IPS-18c (cell line): ENCODE measurements around the gene ANKS1B.
"Not testable (repeated sequence)": the region's sequence is repeated elsewhere in the genome, so short reads cannot be mapped to it uniquely, and the experiment has no call there.

Source experiments
- H3K4me3 ChIP-seq: 2 replicates; pipeline ENCODE4 v1.7.0; 2013; ENCODE audit warnings: low read depth, mild to moderate bottlenecking, low read length, moderate library complexity; ENCODE audit not compliant: insufficient read depth
- H3K9me3 ChIP-seq: one replicate; pipeline ENCODE4 v1.6.1; 2013; ENCODE audit warnings: mild to moderate bottlenecking, low read length, moderate library complexity; ENCODE audit not compliant: control insufficient read depth, insufficient read depth

Gene ANKS1B

DNA sequence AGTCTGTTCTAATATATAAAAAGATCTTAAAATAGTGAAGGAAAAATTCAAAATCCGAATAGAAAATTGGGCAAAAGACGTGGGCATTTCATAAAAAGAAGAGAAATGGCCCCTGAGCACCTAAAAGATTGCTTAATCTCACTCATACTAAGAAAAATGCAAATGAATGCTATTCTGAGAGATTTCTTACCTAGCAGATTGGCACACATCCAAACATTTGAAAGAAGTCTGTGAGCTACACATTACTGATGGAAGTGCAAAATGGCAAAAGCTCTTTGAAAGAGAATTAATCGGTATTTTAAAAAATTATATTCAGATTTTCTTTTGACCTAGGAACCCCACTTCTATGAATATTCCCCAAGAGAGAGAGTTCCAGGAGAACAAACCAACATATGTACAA, 617.6 kb downstream of the ANKS1B start:
- Histone ChIP-seq H3K9me3 (no peaks in the 10 kb centered on the region), H3K4me3 (no peak overlapping the region)

DNA sequence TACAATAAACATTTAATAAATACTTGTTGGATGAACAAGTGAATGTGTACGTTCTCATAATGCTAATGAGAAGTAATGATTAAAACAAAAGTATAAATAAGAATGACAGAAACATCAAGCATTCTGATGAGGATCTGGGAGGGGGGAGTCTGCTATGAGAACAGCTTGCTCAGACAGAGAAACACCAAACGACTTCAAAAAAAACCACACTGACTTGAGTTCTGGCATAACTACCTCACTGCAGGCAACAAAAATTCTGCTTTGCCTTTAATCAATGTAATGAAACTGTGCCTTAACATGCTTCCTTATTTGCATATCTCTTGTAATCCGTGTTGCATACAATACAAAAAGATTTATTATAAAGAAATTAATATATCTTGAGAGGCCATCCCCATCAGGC, 632.5 kb downstream of the ANKS1B start:
- no peak overlapping the region for H3K4me3 ChIP-seq
- no peaks in the 10 kb centered on the region for H3K9me3 ChIP-seq

DNA sequence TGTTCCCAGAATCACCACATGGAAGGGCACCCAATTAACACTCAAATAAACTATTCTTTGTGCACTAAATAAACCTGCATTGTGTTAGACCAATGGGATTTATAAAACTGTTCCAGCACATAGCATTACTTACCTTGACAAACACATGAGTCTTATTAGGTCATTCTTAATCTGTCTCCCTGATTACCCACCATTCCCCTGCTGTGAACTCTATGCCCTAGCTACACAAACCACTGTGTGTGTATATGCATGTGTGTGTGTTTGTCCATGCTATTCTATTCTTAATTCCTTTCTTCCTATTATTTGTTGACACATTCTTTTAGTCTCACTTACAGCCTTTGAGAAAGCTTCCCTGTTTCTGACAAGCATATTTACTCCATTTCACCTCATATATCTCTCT, 640.8 kb downstream of the ANKS1B start:
- no peak overlapping the region for H3K4me3 ChIP-seq
- H3K9me3 ChIP-seq = no peaks in the 10 kb centered on the region

DNA sequence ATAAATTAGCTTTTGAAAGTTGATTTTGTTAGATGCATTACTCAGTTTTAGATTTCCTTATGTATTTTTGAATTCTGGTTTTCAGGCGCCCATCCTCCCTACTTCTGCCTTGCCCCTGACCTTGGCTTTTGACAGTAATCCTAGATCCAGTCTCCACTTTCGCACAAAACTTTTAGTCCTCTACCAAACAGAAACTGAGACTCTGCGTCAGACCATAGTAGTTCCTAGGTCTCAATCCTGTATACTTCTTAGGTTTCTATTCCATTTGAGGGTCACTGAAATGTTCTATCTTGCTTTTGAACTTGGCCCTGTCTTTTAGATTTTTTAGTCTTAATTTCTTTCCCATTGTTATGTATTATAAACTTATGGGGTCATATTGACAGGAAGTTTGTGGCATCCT, 645.1 kb downstream of the ANKS1B start:
- no peak overlapping the region for H3K4me3 ChIP-seq

DNA sequence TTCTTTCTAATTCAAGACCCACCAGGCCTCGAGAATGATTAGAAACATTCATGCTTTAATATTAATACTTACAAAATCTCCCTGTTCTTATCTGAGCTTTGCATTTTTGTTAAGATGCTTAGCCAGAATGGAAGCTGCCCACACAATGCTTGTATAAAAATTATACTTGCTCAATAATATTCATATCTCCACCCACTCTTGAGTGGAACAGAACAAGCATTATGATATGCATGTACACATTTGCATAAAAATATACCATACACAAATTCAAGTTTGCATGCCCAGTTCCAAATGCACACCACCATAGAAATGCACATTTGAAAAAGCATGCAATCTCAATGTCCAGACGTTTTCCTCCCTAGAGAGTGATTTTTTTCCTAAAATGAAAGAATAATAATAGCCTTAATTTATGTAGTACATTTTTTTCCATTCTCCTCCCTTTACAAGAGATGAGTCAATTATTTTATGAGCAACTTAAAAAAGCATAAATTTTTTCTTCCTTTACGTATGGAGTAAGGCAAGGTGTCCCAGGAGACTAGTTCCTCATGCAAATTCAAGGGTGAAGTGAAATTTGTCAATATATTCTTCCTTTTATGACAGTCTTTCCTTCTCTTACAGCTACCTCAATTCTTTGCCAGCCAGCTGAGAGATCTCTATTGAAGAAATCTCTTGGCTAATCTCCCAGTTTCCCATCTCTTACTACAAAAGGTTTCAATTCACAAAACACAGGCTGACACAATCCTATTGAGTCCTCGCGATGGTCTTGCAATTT, 650.3 kb downstream of the ANKS1B start:
- H3K4me3 ChIP-seq = no peak overlapping the region
- no peaks in the 10 kb centered on the region for H3K9me3 ChIP-seq

More for the DNA sequence above, 645.1 kb downstream of the ANKS1B start:
- H3K9me3 ChIP-seq = no peaks in the 10 kb centered on the region

DNA sequence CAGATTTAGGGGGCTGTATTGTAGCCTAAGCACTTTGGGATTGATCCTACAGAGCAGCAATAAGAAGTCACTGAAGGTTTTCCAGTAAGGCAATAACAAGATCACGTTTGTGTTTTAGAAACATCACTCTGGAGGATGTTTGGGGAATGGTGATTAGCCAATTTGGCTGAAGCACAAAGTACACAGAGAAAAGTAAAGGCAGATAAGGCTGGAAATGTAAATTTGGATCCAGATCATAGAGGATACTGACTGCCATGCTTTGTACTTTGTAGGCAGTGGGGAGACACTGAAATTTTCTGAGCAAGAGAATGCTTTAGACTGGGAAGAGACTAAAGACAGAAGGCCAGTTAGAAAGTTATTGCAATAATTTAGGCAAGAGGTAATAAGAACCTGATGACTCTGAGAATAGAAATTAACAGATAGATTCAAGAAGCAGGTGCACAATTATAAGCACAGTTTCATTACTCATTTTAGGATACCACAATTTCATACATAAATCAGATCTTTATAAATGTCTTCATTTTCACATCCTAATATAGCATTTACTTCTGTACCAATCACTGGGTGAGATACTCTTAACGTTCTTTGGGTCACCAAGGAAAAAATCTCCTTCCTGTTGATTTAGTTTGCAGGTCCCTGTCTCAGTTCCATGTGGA, 651.7 kb downstream of the ANKS1B start:
- no peak overlapping the region for H3K4me3 ChIP-seq

DNA sequence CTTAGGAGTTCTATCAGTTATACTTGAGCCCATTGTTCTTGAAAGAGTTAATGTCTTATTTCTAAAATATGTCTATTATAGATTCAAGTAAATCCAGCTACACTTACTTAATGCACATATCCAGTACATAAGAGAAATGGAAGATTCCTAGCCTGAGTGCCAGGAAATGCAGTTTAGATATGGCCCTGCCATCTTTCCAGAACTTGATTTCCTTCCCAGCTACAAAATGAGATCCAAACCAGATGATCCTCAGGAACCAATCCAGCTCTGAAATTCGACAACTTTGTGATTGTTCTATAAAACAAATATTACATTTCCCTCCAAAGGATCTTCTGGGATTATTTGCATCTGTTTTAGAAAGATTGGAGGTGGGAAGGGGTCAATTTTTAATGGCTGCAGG, 654.5 kb downstream of the ANKS1B start:
- Histone ChIP-seq H3K9me3 (no peaks in the 10 kb centered on the region), H3K4me3 (no peak overlapping the region)

More for the DNA sequence above, 651.7 kb downstream of the ANKS1B start:
- H3K9me3 ChIP-seq = no peaks in the 10 kb centered on the region

DNA sequence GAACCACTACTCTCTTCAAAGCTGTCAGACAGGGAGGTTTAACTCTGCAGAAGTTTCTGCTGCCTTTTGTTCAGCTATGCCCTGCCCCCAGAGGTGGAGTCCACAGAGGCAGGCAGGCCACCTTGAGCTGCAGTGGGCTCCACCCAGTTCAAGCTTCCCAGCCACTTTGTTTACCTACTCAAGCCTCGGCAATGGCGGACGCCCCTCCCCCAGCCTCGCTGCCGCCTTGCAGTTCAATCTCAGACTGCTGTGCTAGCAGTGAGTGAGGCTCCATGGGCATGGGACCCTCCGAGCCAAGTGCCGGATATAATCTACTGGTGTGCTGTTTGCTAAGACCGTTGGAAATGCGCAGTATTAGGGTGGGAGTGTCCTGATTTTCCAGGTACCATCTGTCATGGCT, 663.5 kb downstream of the ANKS1B start:
- not testable (repeated sequence) for H3K9me3 ChIP-seq, H3K4me3 ChIP-seq

DNA sequence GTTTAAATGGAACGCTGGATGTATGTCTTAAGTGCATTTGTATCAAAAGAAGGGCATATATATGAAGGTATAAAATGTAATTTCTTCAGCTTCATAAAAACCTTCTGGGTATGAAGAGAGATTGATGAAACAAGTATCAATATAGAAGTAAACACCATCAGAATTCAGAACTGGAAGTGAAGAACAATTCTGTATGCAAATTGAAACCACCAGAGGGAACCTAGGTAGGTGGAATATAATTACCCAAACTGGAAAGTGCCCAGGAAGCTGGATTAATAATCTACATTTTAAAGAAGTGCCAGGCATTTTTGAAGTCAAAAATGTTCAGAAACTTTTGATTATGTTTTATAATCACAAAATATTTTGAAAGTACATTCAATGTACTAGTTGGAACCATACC, 673.4 kb downstream of the ANKS1B start:
- no peaks in the 10 kb centered on the region for H3K9me3 ChIP-seq
- no peak overlapping the region for H3K4me3 ChIP-seq

DNA sequence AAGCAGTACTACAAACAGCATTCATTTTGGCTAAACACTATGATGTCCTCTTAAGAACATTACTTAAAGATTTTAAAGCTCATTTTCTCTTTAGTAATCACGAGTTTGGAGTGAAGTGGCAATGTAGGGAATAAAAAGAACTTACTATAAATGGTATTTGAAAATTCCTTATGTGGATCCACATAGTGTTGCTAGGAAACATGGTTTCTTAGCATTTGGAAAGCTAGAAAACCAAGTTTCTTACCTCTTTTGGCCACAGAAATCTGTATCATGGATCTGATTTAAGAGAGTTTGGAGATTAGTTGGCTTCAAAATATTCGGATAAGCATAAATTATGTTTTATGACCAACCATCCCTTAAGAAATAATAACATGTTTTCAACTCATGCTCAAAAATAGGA, 674.9 kb downstream of the ANKS1B start:
- Histone ChIP-seq H3K9me3 (no peaks in the 10 kb centered on the region), H3K4me3 (no peak overlapping the region)

DNA sequence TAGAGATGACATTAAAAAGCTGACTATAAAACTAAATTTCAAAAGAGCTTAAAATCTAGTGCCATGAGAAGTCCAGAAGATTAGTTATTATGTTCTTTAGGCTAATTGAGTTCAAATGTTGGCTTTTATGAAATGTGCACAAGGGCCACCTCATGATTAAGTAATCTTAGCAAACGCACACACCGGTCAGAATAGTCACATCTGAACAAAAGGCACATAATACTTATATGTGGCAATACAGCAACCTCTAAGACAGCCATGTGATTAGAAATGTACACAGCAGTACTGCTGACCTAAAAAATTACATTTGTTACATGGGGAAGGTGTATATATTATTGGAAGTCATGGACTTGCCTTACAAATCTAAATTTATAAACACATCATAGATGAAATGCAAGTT, 681.9 kb downstream of the ANKS1B start:
- no peak overlapping the region for H3K4me3 ChIP-seq
- H3K9me3 ChIP-seq = no peaks in the 10 kb centered on the region

DNA sequence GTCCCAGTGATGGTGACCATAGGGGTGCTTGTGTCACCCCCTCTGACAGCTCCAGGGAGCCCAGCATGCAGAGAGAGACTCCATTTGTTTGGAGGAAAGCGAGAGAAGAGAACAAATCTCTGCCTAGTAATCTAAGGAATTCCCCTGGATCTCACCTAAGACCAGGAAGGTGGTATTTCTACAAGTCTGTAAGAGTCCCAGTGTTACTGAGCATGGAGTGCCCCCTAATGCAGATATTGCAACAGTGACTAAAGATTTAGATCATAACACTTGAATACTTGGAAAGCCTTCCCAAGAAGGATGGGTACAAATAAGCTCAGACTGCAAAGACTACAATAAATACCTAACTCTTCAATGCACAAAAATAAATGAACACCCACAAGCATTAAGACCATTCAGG, 697.6 kb downstream of the ANKS1B start:
- Histone ChIP-seq H3K4me3 (no peak overlapping the region), H3K9me3 (no peaks in the 10 kb centered on the region)

DNA sequence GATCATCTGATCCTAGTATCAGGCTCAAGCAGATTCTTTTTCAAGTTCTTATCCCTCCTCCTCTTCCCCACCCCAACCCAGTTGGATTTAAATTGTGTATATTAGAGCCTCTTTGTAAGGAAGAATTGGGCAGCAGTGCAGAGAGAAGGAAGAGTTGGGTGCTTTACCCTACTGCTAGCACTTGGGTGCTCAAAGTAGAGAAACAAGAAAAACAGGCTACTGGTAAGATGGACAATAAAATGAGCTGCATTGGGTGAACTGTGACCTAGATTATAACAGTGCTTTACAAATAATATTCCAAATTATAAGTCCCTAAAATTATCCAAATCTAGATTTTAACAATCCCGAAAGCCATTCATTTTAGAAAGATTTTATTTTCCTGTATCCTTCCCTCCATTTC, 700.6 kb downstream of the ANKS1B start:
- H3K4me3 ChIP-seq = no peak overlapping the region
- H3K9me3 ChIP-seq = no peaks in the 10 kb centered on the region

DNA sequence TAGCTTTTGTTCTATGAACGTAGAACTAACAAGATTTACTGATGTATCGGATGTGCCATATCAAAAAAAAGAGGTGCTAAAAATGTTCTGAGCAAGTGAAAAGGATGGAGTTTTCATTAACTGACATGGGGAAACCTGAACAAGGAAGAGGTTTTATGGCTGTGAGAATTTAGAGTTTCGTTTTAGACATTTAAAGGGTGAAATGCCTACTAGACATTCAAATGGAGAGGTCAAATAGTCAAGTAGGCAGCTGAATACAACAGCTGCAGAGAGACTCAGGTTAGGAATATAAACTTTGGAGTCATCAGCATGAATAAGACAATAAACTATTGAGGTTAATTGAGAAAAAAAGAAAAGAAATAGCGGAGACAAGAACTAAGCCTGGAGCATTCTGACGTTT, 702.1 kb downstream of the ANKS1B start:
- Histone ChIP-seq H3K4me3 (no peak overlapping the region), H3K9me3 (no peaks in the 10 kb centered on the region)

DNA sequence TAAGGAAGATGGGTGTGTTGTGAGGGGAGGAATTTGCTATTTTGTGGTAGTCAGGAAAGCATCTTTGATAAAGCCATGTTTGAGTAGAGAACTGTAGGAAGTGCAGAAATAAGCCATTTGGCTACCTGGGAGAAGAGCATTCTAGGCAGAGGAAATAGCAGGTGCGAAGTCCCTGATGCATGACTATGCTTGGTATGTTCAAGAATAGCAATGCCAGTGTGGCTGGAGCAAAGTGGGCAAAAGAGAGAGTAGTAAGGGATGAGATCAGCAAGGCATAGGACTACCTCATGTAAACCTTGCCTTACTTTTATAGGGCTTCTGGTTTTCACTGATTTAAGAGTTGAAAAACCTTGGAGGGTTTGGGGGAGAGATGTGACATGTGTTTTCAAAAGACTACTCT, 702.6 kb downstream of the ANKS1B start:
- H3K9me3 ChIP-seq = no peaks in the 10 kb centered on the region
- no peak overlapping the region for H3K4me3 ChIP-seq

DNA sequence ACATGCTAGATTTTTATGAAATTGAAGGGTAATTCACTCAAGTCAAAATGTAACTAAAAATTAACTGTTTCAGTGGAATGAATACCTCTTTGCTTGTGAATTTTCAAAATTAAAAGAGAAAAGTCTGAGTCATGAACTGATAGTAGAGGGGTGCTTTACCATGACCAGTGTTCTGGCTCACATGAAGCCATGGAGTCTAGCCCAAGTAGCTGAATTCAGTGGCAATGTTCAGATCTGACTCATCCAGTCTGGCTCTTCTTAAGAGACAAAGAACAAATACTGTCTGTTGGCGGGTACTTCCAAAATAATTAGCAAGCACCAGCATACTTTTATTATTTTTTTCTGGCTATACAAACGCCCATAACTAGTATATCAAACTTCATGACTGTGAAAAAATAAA, 703.5 kb downstream of the ANKS1B start:
- no peaks in the 10 kb centered on the region for H3K9me3 ChIP-seq
- H3K4me3 ChIP-seq = no peak overlapping the region

DNA sequence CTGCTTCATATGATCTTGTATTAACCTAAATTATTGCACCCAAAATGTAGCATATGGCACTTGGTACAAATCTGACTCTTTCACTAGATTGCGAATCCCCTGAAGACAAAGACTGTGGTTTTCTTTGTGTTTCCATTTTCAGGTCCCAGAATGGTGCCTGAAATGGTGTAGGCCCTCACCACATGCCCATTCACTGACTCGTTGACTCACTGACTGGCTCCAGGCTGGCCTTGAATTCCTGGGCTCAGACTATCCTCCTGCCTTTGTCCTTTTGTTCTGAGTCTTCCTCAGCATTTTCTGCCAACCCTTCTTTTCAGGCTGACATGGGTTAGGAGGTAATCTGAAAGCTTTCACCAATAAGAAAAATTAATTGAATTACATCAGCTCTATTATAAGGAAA, 705.8 kb downstream of the ANKS1B start:
- Histone ChIP-seq H3K9me3 (no peaks in the 10 kb centered on the region), H3K4me3 (no peak overlapping the region)

DNA sequence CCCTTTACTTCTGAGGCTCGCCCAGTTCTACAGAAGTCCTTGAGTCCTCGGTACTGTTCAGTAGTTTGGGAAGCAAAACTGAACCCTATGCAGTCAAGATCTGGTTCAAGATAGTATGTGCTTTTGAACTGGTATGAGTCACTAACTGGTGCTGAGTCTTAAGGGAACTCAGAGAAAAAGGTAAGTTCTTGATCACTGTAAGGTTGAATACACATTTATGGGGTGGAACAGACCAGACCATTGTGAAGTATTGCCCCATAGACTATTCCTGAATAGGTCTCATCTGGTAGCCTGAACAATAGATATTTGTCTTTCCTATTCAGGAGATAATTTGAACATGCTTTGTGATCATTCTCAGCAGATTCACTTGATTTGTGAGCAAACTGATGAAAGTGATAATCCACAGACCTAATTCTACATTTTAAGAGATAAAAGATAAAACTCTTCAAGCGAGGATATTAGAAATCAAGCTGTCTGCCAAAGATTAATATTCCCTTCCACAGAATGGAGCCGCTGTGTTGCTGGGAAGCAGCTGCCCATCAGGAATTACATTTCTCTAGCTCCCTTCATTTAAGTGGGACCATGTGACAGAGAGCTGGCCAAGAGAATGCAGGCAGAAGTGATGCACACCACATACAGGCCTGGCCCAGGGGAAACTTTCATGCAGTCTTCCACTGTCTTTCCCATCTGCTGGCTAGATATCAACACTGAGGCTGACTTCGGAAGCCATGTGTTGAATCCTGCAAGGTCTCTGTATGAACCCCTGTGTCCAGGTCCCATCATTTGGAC, 707.0 kb downstream of the ANKS1B start:
- Histone ChIP-seq H3K4me3 (no peak overlapping the region), H3K9me3 (no peaks in the 10 kb centered on the region)
